HepG2 (cell line): ENCODE results near the gene XPC. TPM values are rescaled to one million over a fixed set of nuclear protein-coding genes. Genes with fewer than 3 reads are reported as not detected.
A peak's percentile ranks its signal among the peaks of the same experiment; 100 is the strongest.

Experiments used
- HOXD1 ChIP-seq: sonication (generic); formaldehyde crosslinking; IDR thresholded peaks from 2 replicates; pipeline ENCODE4 v1.5.0; 2020; ENCODE audit warnings: missing genetic modification reagents
- KLF12 ChIP-seq: sonication (generic); formaldehyde crosslinking; IDR thresholded peaks from 2 replicates; pipeline ENCODE4 v1.4.0; 2020; ENCODE audit warnings: missing genetic modification reagents, borderline replicate concordance
- MATR3 ChIP-seq: sonication (generic); formaldehyde crosslinking; IDR thresholded peaks from 2 replicates; pipeline ENCODE4 v1.4.0; 2020; ENCODE audit warnings: missing genetic modification reagents
- MIXL1 ChIP-seq: IDR thresholded peaks from 2 replicates; pipeline ENCODE4 v1.6.1; 2016
- NKX3-1 ChIP-seq: sonication (generic); formaldehyde crosslinking; IDR thresholded peaks from 2 replicates; pipeline ENCODE4 v1.5.0; 2020; ENCODE audit warnings: missing genetic modification reagents
- SP5 ChIP-seq: IDR thresholded peaks from 2 replicates; pipeline ENCODE4 v1.6.1; 2016; ENCODE audit warnings: low read depth, borderline replicate concordance
- TOE1 ChIP-seq: sonication (generic); formaldehyde crosslinking; IDR thresholded peaks from 2 replicates; pipeline ENCODE4 v1.4.0; 2020; ENCODE audit warnings: mild to moderate bottlenecking, missing genetic modification reagents
- ZKSCAN8 ChIP-seq: IDR thresholded peaks from 2 replicates; pipeline ENCODE4 v1.6.1; 2016; ENCODE audit warnings: borderline replicate concordance, missing genetic modification reagents, missing compliant biosample characterization
- ZNF30 ChIP-seq: sonication (generic); formaldehyde crosslinking; IDR thresholded peaks from 2 replicates; pipeline ENCODE4 v1.5.0; 2020; ENCODE audit warnings: mild to moderate bottlenecking, missing genetic modification reagents
- ZNF337 ChIP-seq: sonication (generic); formaldehyde crosslinking; IDR thresholded peaks from 2 replicates; pipeline ENCODE4 v1.5.1; 2020; ENCODE audit warnings: missing genetic modification reagents, low read depth, mild to moderate bottlenecking, borderline replicate concordance
- ZNF616 ChIP-seq: sonication (generic); formaldehyde crosslinking; IDR thresholded peaks from 2 replicates; pipeline ENCODE4 v1.5.0; 2020; ENCODE audit warnings: low read depth, mild to moderate bottlenecking, missing genetic modification reagents
- ZNF766 ChIP-seq: sonication (generic); formaldehyde crosslinking; IDR thresholded peaks from 2 replicates; pipeline ENCODE4 v1.5.0; 2020; ENCODE audit warnings: missing genetic modification reagents, borderline replicate concordance
- ZNF879 ChIP-seq: sonication (generic); formaldehyde crosslinking; IDR thresholded peaks from 2 replicates; pipeline ENCODE4 v1.8.1; 2023; ENCODE audit warnings: missing genetic modification reagents
- polyA plus RNA-seq, 8 experiments: library from polyadenylated mRNA; depleted of rRNA in 3 of 8; stranded (reverse) in 7 of 8; unstranded in 1 of 8; fragments of >200 nt; fragmentation: Illumina TruSeq in 4 of 8; extraction: Trizol in 4 of 8; gene quantifications; 2 replicates each; pipeline versions ENCODE4 v1.2.1 to v1.2.3, GENCODE V29; 2011 to 2016; ENCODE audit warnings: low read depth in 4 of 8, missing spikeins in 1 of 8, mixed read lengths in 1 of 8; ENCODE audit not compliant: insufficient read depth in 1 of 8
- total RNA-seq, 5 experiments: library from RNA; depleted of rRNA; stranded (reverse); fragments of >200 nt; fragmentation: Illumina TruSeq; extraction: Trizol; gene quantifications; 2 replicates each; pipeline ENCODE4 v1.2.3, GENCODE V29; 2016; ENCODE audit warnings: low read depth in 1 of 5
- TF ChIP-seq, protein P1 (sequence below): IDR thresholded peaks from 2 replicates; pipeline ENCODE4 v1.6.1; 2018; ENCODE audit warnings: missing genetic modification reagents, mild to moderate bottlenecking, missing compliant biosample characterization
- TF ChIP-seq, protein P2 (sequence below): sonication (generic); formaldehyde crosslinking; IDR thresholded peaks from 2 replicates; pipeline ENCODE4 v1.8.0; 2022; ENCODE audit warnings: low read depth, missing genetic modification reagents
- TF ChIP-seq, protein P3 (sequence below): IDR thresholded peaks from 2 replicates; pipeline ENCODE4 v1.6.1; 2016; ENCODE audit warnings: low read depth, borderline replicate concordance
- TF ChIP-seq, protein P4 (sequence below): sonication (generic); formaldehyde crosslinking; IDR thresholded peaks from 2 replicates; pipeline ENCODE4 v1.8.1; 2023; ENCODE audit warnings: mild to moderate bottlenecking, missing genetic modification reagents
- TF ChIP-seq, protein P5 (sequence below): sonication (generic); formaldehyde crosslinking; IDR thresholded peaks from 2 replicates; pipeline ENCODE4 v1.5.1; 2020; ENCODE audit warnings: missing genetic modification reagents, mild to moderate bottlenecking, borderline replicate concordance
- TF ChIP-seq, protein P6 (sequence below): sonication (generic); formaldehyde crosslinking; IDR thresholded peaks from 2 replicates; pipeline ENCODE4 v1.8.0; 2022; ENCODE audit warnings: missing genetic modification reagents, mild to moderate bottlenecking, inconsistent platforms, borderline replicate concordance
- TF ChIP-seq, protein P7 (sequence below): sonication (generic); formaldehyde crosslinking; IDR thresholded peaks from 2 replicates; pipeline ENCODE4 v1.4.0; 2020; ENCODE audit warnings: missing genetic modification reagents

The XPC gene
- total and polyA plus RNA-seq, 2 of the 13 experiments (the other 11 are each of a cell fraction or from before 2014, with no cell fraction given) = 9.4 to 24.1 TPM

DNA sequence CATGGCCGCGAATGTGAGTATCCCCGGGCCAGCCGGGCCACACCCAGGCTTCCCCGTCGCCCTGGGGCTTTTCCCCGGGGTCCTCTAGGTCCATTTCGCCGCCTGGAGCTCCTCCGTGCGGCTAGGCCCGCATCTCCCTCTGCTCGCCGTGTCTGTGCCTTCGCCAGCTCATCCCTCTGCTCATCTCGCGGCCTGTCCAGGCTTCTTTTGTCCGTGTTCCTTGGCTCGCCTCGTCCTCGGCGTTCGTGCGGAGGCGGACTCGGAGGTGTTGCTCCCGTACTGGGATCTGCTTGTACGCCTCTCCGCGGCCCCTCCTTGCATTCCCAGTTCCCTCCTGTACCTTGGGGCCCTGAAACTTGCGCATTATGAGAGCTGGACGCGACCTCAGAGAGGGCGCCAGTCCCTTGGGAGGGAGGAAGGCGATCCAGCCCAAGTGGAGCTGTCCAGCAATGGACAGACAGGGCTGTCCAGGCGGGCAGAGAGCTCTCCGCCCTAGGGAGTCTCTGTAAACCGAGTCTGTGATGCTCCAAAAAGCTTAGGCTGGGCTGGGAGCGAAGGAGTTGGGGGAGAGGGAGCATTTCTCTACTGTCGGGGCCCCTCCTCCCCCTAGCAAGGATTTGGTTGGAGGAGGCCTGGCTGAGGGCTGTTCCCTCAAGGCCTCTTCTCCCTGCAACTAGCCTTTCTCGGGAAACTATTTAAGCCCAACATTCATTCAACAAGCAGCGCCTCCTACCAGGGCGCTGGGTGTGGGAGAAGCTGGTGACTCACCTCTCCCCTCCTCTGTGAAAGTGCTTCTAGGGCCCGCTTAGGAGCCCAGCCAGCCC is 53.0 kb downstream of the XPC start (continued):
- TF ChIP-seq, protein P1, sequence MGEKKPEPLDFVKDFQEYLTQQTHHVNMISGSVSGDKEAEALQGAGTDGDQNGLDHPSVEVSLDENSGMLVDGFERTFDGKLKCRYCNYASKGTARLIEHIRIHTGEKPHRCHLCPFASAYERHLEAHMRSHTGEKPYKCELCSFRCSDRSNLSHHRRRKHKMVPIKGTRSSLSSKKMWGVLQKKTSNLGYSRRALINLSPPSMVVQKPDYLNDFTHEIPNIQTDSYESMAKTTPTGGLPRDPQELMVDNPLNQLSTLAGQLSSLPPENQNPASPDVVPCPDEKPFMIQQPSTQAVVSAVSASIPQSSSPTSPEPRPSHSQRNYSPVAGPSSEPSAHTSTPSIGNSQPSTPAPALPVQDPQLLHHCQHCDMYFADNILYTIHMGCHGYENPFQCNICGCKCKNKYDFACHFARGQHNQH = no peak
- TF ChIP-seq HOXD1 (CRISPR knock-in tag) (peak; percentile 29; the same call in 1 of the 2 replicates), ZNF879 (CRISPR knock-in tag) (no peak), TOE1 (no peak), KLF12 (CRISPR knock-in tag) (peak; percentile 23; the same call in 1 of the 2 replicates), SP5 (CRISPR knock-in tag) (no peak), NKX3-1 (CRISPR knock-in tag) (0 out of 2 replicates have a peak, but pooled peaks have one; percentile 30), ZNF616 (0 out of 2 replicates have a peak, but pooled peaks have one; percentile 41), MATR3 (CRISPR knock-in tag) (no peak), ZNF766 (CRISPR knock-in tag) (no peak), ZKSCAN8 (no peak), MIXL1 (no peak), ZNF337 (CRISPR knock-in tag) (0 out of 2 replicates have a peak, but pooled peaks have one; percentile 13), ZNF30 (no peak)
- TF ChIP-seq, protein P2, sequence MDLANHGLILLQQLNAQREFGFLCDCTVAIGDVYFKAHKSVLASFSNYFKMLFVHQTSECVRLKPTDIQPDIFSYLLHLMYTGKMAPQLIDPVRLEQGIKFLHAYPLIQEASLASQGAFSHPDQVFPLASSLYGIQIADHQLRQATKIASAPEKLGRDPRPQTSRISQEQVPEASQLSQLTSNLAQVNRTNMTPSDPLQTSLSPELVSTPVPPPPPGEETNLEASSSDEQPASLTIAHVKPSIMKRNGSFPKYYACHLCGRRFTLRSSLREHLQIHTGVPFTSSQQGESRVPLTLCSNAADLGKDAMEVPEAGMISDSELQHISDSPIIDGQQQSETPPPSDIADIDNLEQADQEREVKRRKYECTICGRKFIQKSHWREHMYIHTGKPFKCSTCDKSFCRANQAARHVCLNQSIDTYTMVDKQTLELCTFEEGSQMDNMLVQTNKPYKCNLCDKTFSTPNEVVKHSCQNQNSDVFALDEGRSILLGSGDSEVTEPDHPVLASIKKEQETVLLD (CRISPR knock-in tag) = no peak
- TF ChIP-seq, protein P3, sequence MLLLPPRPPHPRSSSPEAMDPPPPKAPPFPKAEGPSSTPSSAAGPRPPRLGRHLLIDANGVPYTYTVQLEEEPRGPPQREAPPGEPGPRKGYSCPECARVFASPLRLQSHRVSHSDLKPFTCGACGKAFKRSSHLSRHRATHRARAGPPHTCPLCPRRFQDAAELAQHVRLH (CRISPR knock-in tag) = no peak
- TF ChIP-seq, protein P4, sequence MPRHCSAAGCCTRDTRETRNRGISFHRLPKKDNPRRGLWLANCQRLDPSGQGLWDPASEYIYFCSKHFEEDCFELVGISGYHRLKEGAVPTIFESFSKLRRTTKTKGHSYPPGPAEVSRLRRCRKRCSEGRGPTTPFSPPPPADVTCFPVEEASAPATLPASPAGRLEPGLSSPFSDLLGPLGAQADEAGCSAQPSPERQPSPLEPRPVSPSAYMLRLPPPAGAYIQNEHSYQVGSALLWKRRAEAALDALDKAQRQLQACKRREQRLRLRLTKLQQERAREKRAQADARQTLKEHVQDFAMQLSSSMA (CRISPR knock-in tag) = no peak
- TF ChIP-seq, protein P5, sequence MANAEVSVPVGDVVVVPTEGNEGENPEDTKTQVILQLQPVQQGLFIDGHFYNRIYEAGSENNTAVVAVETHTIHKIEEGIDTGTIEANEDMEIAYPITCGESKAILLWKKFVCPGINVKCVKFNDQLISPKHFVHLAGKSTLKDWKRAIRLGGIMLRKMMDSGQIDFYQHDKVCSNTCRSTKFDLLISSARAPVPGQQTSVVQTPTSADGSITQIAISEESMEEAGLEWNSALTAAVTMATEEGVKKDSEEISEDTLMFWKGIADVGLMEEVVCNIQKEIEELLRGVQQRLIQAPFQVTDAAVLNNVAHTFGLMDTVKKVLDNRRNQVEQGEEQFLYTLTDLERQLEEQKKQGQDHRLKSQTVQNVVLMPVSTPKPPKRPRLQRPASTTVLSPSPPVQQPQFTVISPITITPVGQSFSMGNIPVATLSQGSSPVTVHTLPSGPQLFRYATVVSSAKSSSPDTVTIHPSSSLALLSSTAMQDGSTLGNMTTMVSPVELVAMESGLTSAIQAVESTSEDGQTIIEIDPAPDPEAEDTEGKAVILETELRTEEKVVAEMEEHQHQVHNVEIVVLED (CRISPR knock-in tag) = no peak
- TF ChIP-seq, protein P6, sequence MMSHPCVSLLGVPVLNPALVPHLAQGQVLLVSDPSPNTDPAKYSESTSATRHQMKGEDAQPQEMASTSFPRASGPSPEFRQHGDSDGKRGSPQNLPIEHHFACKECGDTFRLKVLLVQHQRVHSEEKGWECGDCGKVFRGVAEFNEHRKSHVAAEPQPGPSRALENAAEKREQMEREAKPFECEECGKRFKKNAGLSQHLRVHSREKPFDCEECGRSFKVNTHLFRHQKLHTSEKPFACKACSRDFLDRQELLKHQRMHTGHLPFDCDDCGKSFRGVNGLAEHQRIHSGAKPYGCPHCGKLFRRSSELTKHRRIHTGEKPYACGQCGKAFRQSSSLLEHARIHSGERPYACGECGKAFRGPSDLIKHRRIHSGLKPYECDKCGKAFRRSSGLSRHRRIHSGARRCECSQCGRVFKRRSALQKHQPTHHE = no peak
- TF ChIP-seq, protein P7, sequence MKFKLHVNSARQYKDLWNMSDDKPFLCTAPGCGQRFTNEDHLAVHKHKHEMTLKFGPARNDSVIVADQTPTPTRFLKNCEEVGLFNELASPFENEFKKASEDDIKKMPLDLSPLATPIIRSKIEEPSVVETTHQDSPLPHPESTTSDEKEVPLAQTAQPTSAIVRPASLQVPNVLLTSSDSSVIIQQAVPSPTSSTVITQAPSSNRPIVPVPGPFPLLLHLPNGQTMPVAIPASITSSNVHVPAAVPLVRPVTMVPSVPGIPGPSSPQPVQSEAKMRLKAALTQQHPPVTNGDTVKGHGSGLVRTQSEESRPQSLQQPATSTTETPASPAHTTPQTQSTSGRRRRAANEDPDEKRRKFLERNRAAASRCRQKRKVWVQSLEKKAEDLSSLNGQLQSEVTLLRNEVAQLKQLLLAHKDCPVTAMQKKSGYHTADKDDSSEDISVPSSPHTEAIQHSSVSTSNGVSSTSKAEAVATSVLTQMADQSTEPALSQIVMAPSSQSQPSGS (CRISPR knock-in tag) = no peak
